Lung (tissue), 12 donors: ENCODE results near the gene MAGI2. TPM values are rescaled to one million over a fixed set of nuclear protein-coding genes. Genes with fewer than 3 reads are reported as not detected.
A peak's percentile ranks its signal among the peaks of the same experiment; 100 is the strongest.

Experiments
- ATAC-seq: fragments of 200-7000 bp; cut with Tn5 transposase; one replicate; pipeline ENCODE4 v1.9.1; 2020; ENCODE audit warnings: moderate number of reproducible peaks; ENCODE audit not compliant: insufficient read depth, low FRiP score
- DNase-seq, 3 donors: peaks; one replicate each; pipeline ENCODE4 v3.0.0-alpha.2; 2013 to 2017
- H3K27ac ChIP-seq, 2 donors: one replicate each; pipeline ENCODE4 v1.5.1; 2013; ENCODE audit warnings: mild to moderate bottlenecking in 2 of 2, moderate library complexity in 2 of 2, control low read depth in 1 of 2, inconsistent platforms in 1 of 2, low read depth in 1 of 2, low read length in 1 of 2
- H3K27me3 ChIP-seq, 3 donors: one replicate each; pipeline ENCODE4 v1.5.1; 2013; ENCODE audit warnings: low read length in 2 of 3; ENCODE audit not compliant: control insufficient read depth in 3 of 3, insufficient read depth in 3 of 3
- H3K36me3 ChIP-seq, 4 donors: one replicate each; pipeline ENCODE4 v1.5.1; 2013; ENCODE audit warnings: low read length in 4 of 4, mild to moderate bottlenecking in 1 of 4, moderate library complexity in 1 of 4; ENCODE audit not compliant: control insufficient read depth in 4 of 4, insufficient read depth in 4 of 4
- H3K4me1 ChIP-seq, 5 donors: one replicate each; pipeline ENCODE4 v1.5.1; 2013; ENCODE audit warnings: low read length in 5 of 5, mild to moderate bottlenecking in 2 of 5, moderate library complexity in 1 of 5; ENCODE audit not compliant: control insufficient read depth in 5 of 5, insufficient read depth in 5 of 5
- H3K4me3 ChIP-seq: one replicate; pipeline ENCODE4 v1.5.1; 2013; ENCODE audit warnings: mild to moderate bottlenecking, control low read depth, moderate library complexity
- H3K9ac ChIP-seq, 2 donors: one replicate each; pipeline ENCODE4 v1.5.1; 2013; ENCODE audit warnings: low read length in 2 of 2, control low read depth in 1 of 2; ENCODE audit not compliant: insufficient read depth in 1 of 2
- H3K9me3 ChIP-seq, 4 donors: one replicate each; pipeline ENCODE4 v1.5.1; 2013; ENCODE audit warnings: low read length in 3 of 4, mild to moderate bottlenecking in 1 of 4, moderate library complexity in 1 of 4; ENCODE audit not compliant: control insufficient read depth in 4 of 4, insufficient read depth in 3 of 4
- CTCF ChIP-seq: IDR thresholded peaks from 2 replicates; pipeline ENCODE4 v1.5.1; 2012; ENCODE audit warnings: mild to moderate bottlenecking; ENCODE audit errors: control extremely low read depth, extremely low read depth
- WGBS, 2 donors: extraction: QIAGEN DNeasy Blood & Tissue Kit; methylation state at CpG; one replicate each; pipeline ENCODE4 v1.1.7; 2013; 5-methylcytosine and 5-hydroxymethylcytosine counted together
- polyA plus RNA-seq, 2 donors: library from polyadenylated mRNA; stranded (reverse); fragments of 200-250 nt; gene quantifications; one replicate each; pipeline ENCODE4 v1.2.1, GENCODE V29; 2013
- total RNA-seq, 2 donors: library from RNA; depleted of rRNA in 1 of 2; stranded (reverse); fragments of >200 nt in 1 of 2; gene quantifications; one replicate each; pipeline ENCODE4 v1.2.1, GENCODE V29; 2014 to 2021
- donor health status: control.
- donor health status: control.
- donor health status: Bipolar disorder and iron deficiency.
- donor health status: healthy.
- donor health status: DM: yes; HTN: yes; CAD: no.

MAGI2 gene
- total and polyA plus RNA-seq, 4 donors: 0.94 to 18.0 (median 5.3) TPM

DNA sequence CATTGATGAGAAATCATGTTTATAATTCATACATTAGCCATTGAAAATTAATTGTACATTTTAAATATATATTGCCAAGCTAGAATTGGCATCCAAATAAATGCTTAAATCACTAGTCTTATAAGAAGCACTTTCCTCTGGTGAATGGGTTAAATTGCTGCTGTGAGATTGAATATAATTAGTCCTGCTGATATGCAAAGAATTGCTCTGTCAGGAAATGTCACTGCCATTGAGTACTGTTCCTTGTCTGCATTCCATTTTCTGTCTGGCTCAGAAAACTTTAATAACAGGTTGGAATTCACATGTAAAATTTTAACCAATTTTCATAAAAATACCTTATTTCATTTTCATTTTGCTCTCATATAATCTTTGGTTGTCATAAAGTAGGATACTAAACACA lies 589.1 kb downstream of the MAGI2 start:
- Histone ChIP-seq H3K4me3 (no peak overlapping the region), H3K9ac (no peak overlapping the region), H3K36me3 (no peaks in the 10 kb centered on the region), H3K4me1 (peaks cover 0 to 33% (median 1%) of the 10 kb centered on the region in 5 donors), H3K27ac (no peak overlapping the region), H3K27me3 (no peaks in the 10 kb centered on the region), H3K9me3 (no peaks in the 10 kb centered on the region)
- no peak for TF ChIP-seq CTCF
- no peak for ATAC-seq
- no peak for DNase-seq

- Histone ChIP-seq H3K27me3 (no peaks in the 10 kb centered on the region), H3K9ac (no peak overlapping the region), H3K4me1 (peaks cover 0 to 33% (median 1%) of the 10 kb centered on the region in 5 donors), H3K9me3 (no peaks in the 10 kb centered on the region), H3K27ac (no peak overlapping the region), H3K4me3 (no peak overlapping the region), H3K36me3 (no peaks in the 10 kb centered on the region)
- DNase-seq (peak in 2 of 3 donors; percentile 34 to 47), ATAC-seq (no peak)
- TF ChIP-seq CTCF: no peak
- WGBS, 2 donors: 32 to 65% methylated on average over 1 of the region's 1 CpG
Observed at GRCh38 chr7:78863281-78863680, 590.2 kb downstream of the MAGI2 start.

DNA sequence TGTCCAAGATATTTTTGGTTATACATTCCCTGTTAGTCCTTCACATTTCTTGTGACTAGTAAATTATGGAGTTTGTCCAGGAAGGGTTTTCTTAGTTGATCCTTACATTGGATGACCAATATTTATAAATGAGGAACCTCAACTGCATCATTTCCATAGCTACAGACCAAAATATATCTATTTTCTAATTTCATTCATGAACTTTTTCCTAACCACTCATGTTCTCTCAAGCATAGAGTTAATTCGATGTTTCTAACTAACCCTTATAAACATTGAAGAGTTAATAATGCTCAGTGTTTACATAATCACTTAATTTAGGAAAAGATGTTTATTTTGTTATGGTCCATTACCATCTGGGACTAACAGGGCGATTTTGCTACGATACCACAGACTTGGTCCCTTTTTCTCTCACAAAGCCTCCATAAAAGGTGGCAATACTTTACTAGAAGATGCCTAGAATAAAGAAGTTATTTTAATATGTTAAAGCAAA lies 591.0 kb downstream of the MAGI2 start:
- no peak for TF ChIP-seq CTCF
- Histone ChIP-seq H3K27ac (no peak overlapping the region), H3K4me3 (no peak overlapping the region), H3K4me1 (peaks cover 0 to 33% (median 1%) of the 10 kb centered on the region in 5 donors), H3K9me3 (no peaks in the 10 kb centered on the region), H3K27me3 (no peaks in the 10 kb centered on the region), H3K36me3 (no peaks in the 10 kb centered on the region), H3K9ac (no peak overlapping the region)
- 43 to 61% methylated on average over 3 of the region's 3 CpGs for WGBS, 2 donors
- no peak for ATAC-seq
- peak in 2 of 3 donors; percentile 73 to 82 for DNase-seq

GRCh38 chr7:78852951-78853350 lies 600.5 kb downstream of the MAGI2 start:
- H3K27me3 ChIP-seq: no peaks in the 10 kb centered on the region
- H3K4me1 ChIP-seq: no peaks in the 10 kb centered on the region
- H3K27ac ChIP-seq: no peak overlapping the region
- ATAC-seq (no peak), DNase-seq (no peak)
- 90 to 92% methylated on average over 6 of the region's 6 CpGs for WGBS, 2 donors
- no peaks in the 10 kb centered on the region for H3K36me3 ChIP-seq
- H3K9ac ChIP-seq: no peak overlapping the region
- TF ChIP-seq CTCF: no peak
- no peaks in the 10 kb centered on the region for H3K9me3 ChIP-seq
- no peak overlapping the region for H3K4me3 ChIP-seq
